Measurements from ENCODE around the gene TUBA4A.
"Not testable (repeated sequence)": the region's sequence is repeated elsewhere in the genome, so short reads cannot be mapped to it uniquely, and the experiment has no call there.

TUBA4A gene

DNA sequence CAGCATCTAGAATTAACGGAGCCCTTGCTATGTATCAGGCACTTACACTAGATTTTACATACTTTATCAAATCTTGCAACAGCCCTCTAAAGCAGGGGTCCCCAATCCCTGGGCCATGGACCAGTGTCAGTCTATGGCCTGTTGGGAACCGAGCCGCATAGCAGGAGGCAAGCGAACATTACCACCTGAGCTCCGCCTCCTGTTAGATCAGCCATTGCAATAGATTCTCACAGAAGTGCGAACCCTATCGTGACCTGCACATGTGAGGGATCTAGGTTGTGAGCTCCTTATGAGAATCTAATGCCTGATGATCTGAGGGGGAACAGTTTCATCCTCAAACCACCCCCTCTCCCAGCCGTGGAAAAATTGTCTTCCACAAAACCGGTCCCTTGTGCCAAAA lies 38.9 kb upstream of the TUBA4A start:
- Histone ChIP-seq H3K9me3 (ENCODE audit: control insufficient read depth, insufficient read depth, low read length) (no peaks in the 10 kb centered on the region), H3K4me3 (ENCODE audit: low read depth, low read length) (no peak overlapping the region), H3K36me3 (ENCODE audit: control insufficient read depth, insufficient read depth, low read length) (peaks cover 3% of the 10 kb centered on the region), H3K27me3 (ENCODE audit: control insufficient read depth, insufficient read depth, low read length) (peaks cover 24% of the 10 kb centered on the region), H3K4me1 (ENCODE audit: control insufficient read depth, insufficient read depth, low read length) (no peaks in the 10 kb centered on the region), H3K9ac (ENCODE audit: low read depth, low read length) (no peak overlapping the region)

GRCh38 chr2:219291910-219292490 lies 38.3 kb upstream of the TUBA4A start:
- Histone ChIP-seq H3K4me3 (ENCODE audit: low read depth, low read length) (no peak overlapping the region), H3K36me3 (ENCODE audit: control insufficient read depth, insufficient read depth, low read length) (peaks cover 3% of the 10 kb centered on the region), H3K4me1 (ENCODE audit: control insufficient read depth, insufficient read depth, low read length) (no peaks in the 10 kb centered on the region), H3K9me3 (ENCODE audit: control insufficient read depth, insufficient read depth, low read length) (no peaks in the 10 kb centered on the region), H3K9ac (ENCODE audit: low read depth, low read length) (no peak overlapping the region), H3K27me3 (ENCODE audit: control insufficient read depth, insufficient read depth, low read length) (peaks cover 22% of the 10 kb centered on the region)

DNA sequence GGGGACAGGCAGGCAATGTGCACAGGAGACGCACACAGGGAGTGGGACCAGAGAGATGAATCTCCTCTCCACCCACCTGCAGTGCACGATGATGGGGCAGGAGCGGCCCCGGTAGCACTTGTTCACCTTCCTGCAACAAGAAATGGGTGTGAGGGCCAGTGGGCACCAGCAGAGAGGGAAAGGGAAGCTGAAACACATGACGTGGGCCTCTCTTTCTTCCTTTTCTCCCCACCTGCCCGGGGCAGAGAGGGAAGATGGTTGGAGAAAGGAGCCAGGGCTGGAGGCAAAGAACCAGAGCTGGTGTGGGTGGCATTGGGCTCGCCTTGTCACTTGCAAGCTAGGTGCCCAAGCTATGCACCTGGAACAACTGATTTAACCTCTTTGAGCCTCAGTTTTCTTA lies 37.7 kb upstream of the TUBA4A start:
- H3K4me1 ChIP-seq (ENCODE audit: control insufficient read depth, insufficient read depth, low read length): peaks cover 4% of the 10 kb centered on the region
- no peaks in the 10 kb centered on the region for H3K9me3 ChIP-seq (ENCODE audit: control insufficient read depth, insufficient read depth, low read length)
- no peak overlapping the region for H3K4me3 ChIP-seq (ENCODE audit: low read depth, low read length)
- peaks cover under 1% of the 10 kb centered on the region for H3K36me3 ChIP-seq (ENCODE audit: control insufficient read depth, insufficient read depth, low read length)
- H3K27me3 ChIP-seq (ENCODE audit: control insufficient read depth, insufficient read depth, low read length): peaks cover 22% of the 10 kb centered on the region
- H3K9ac ChIP-seq (ENCODE audit: low read depth, low read length): no peak overlapping the region

DNA sequence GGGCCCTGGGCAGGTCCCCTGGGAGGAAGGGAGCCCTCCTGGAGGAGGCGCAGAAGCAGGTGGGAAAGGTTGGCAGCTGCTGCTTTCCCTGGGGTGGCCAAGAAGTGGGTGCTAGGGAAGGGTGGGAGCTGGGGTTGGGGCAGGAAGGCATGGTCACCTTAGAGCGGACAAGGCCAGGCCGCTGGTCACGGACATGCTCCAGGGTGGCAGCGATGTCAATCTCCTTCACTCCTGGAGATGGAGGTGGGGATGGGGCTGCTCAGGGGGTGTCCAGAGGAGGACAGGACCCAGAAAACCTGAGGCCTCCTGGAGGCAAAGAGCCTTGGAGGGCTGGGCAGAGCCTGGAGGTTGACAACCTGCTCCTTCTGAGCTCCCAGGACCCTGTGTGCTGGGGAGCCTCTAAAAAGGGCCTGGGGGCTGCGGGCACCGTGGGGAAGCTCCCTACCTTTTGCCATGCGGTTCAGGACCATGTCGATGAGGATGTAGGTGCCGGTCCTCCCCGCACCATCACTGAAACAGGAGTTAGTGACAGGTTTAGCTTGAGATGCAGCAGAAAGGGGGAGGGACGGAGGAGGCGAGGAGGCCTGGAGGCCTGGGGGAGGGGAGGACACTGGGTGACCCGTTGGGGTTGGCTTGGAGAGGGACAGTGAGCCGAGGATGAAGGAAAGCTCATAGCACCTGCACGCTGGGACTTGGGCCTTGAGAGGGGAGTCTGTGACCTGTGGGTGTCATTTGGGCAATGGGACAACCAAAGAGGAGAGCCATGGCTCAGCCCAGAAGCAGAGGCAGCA lies 36.9 kb upstream of the TUBA4A start:
- Histone ChIP-seq H3K9ac (ENCODE audit: low read depth, low read length) (no peak overlapping the region), H3K4me3 (ENCODE audit: low read depth, low read length) (no peak overlapping the region), H3K4me1 (ENCODE audit: control insufficient read depth, insufficient read depth, low read length) (peaks cover 4% of the 10 kb centered on the region), H3K9me3 (ENCODE audit: control insufficient read depth, insufficient read depth, low read length) (no peaks in the 10 kb centered on the region), H3K27me3 (ENCODE audit: control insufficient read depth, insufficient read depth, low read length) (peaks cover 17% of the 10 kb centered on the region), H3K36me3 (ENCODE audit: control insufficient read depth, insufficient read depth, low read length) (no peaks in the 10 kb centered on the region)

DNA sequence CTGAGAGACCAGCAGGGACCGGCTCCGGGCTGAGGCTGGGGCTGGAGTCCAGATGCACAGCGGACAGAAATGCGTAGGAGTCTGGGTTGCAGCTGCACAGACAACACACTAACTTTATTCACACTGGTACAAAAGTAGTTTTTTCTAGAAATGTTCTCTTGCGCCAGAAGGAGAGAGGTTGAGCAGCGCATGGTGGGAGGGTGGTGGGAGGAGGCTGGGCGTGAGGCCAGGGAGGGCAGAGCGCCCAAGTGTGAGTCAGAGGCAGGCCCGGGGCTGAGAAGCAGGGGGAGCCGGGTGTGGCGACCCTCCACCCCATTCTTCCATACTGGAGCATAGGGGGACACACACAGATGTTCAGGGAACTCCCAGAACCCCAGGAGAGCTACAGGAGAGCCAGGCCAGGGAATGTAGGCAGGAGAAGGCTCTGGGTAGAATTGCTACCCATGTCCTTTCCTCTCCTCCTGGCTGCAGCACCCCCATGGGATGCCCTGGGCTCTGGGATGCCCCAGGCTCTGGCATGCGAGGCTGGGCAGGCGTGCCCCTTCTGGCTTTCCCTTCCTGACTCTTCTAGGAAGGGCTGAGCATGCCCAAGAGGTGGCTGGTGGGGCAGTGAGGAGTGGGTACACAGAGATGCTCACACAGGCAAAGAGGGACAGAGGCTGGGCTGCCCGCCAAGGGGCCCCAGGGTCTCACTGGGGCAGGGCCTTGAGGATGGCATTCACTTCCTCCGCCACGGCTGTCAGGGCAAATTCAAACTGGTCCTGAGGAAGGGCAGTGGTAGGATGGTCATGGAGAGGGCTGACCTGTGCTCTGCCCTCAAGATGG lies 36.0 kb upstream of the TUBA4A start:
- no peaks in the 10 kb centered on the region for H3K36me3 ChIP-seq (ENCODE audit: control insufficient read depth, insufficient read depth, low read length)
- H3K4me3 ChIP-seq (ENCODE audit: low read depth, low read length): no peak overlapping the region
- no peak overlapping the region for H3K9ac ChIP-seq (ENCODE audit: low read depth, low read length)
- peaks cover 11% of the 10 kb centered on the region for H3K27me3 ChIP-seq (ENCODE audit: control insufficient read depth, insufficient read depth, low read length)
- no peaks in the 10 kb centered on the region for H3K9me3 ChIP-seq (ENCODE audit: control insufficient read depth, insufficient read depth, low read length)
- peaks cover 4% of the 10 kb centered on the region for H3K4me1 ChIP-seq (ENCODE audit: control insufficient read depth, insufficient read depth, low read length)

GRCh38 chr2:219289195-219289536 lies 35.4 kb upstream of the TUBA4A start:
- no peak overlapping the region for H3K9ac ChIP-seq (ENCODE audit: low read depth, low read length)
- peaks cover 9% of the 10 kb centered on the region for H3K27me3 ChIP-seq (ENCODE audit: control insufficient read depth, insufficient read depth, low read length)
- H3K4me3 ChIP-seq (ENCODE audit: low read depth, low read length): no peak overlapping the region
- H3K36me3 ChIP-seq (ENCODE audit: control insufficient read depth, insufficient read depth, low read length): no peaks in the 10 kb centered on the region
- peaks cover 4% of the 10 kb centered on the region for H3K4me1 ChIP-seq (ENCODE audit: control insufficient read depth, insufficient read depth, low read length)
- H3K9me3 ChIP-seq (ENCODE audit: control insufficient read depth, insufficient read depth, low read length): no peaks in the 10 kb centered on the region

DNA sequence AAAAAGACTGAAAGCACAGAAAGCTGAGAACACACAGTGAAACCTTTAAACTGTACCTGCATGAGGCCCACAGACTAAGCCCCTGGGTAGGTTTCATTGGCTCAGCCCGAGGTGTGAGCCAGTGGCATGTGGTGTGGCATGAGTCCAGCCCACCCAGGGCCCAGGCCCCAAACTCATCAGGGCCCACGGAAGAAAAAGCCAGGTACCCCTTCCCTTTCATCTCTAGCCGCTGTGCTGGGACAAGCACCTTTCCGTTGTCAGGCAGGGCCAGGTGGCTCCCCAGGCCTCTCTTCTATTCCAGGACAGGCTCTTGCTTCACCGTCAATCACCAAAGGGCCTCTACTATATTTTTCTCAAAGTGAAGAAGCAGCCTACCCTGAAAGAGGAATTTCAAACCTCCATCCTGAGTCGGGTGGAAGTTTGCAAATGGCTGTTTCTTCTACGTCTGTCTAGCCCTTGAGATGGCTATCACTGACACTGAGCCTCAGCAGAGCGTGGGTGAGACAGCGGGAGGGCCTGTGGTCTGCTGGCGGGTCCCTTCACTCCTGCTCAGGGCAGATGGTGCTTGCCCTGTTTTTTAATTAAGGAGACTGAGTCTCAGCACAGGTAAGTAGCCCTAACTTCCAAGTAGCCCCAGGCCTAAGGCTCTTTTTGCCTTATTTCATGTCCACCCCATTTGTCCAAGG lies 34.0 kb upstream of the TUBA4A start:
- no peaks in the 10 kb centered on the region for H3K36me3 ChIP-seq (ENCODE audit: control insufficient read depth, insufficient read depth, low read length)
- no peak overlapping the region for H3K9ac ChIP-seq (ENCODE audit: low read depth, low read length)
- H3K9me3 ChIP-seq (ENCODE audit: control insufficient read depth, insufficient read depth, low read length): no peaks in the 10 kb centered on the region
- H3K4me1 ChIP-seq (ENCODE audit: control insufficient read depth, insufficient read depth, low read length): peaks cover 4% of the 10 kb centered on the region
- no peaks in the 10 kb centered on the region for H3K27me3 ChIP-seq (ENCODE audit: control insufficient read depth, insufficient read depth, low read length)
- H3K4me3 ChIP-seq (ENCODE audit: low read depth, low read length): no peak overlapping the region

DNA sequence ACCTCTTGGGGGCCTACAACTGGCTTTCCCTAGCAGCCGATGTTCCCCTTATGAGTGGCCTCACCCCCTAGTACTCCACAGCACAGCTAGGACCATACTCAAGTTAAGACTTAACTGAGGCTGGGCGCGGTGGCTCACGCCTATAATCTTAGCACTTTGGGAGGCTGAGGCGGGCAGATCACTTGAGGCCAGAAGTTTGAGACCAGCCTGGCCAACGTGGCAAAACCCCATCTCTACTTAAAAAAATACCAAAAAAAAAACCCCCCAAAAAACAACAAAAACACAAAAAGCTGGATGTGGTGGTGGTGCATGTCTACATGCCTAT lies 33.4 kb upstream of the TUBA4A start:
- not testable (repeated sequence) for H3K9ac ChIP-seq (ENCODE audit: low read depth, low read length); H3K4me3 ChIP-seq (ENCODE audit: low read depth, low read length); H3K36me3 ChIP-seq (ENCODE audit: control insufficient read depth, insufficient read depth, low read length); H3K27me3 ChIP-seq (ENCODE audit: control insufficient read depth, insufficient read depth, low read length); H3K4me1 ChIP-seq (ENCODE audit: control insufficient read depth, insufficient read depth, low read length); H3K9me3 ChIP-seq (ENCODE audit: control insufficient read depth, insufficient read depth, low read length)

DNA sequence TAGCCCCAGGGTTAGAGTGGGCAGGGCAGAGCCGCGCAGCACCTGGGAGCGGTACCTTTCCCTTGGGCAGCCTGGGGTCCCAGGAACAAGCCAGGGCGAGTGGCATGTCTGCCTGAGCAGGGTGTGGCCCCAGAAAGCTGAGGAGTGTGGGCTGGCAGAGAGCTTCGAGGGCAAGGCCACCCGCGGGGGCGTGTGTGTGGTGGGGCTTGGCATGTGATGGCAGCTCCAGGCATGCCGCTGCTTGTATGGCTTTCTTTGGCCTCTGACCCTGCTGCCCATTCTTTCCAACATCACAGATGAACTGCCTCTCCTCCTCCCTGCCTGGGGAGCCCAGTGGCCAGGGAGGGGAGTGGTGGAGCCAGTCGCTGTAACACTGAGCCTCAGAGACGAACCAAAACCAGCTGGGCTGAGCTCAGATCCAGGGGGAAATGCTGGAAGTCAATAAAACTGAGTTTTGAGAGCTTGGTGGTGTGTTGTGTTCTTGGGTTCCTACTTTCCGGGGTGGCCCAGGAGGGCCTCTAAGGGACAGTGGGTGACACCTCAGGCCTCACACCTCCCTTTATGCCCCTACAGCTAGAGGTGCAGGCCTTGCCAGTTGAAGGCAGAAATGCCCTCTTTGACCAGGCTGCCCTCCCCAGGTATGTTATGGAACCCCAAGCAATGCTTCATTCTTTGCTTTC lies 32.9 kb upstream of the TUBA4A start:
- H3K4me3 ChIP-seq (ENCODE audit: low read depth, low read length): peak overlapping the region; percentile 46
- no peaks in the 10 kb centered on the region for H3K9me3 ChIP-seq (ENCODE audit: control insufficient read depth, insufficient read depth, low read length)
- no peaks in the 10 kb centered on the region for H3K27me3 ChIP-seq (ENCODE audit: control insufficient read depth, insufficient read depth, low read length)
- no peaks in the 10 kb centered on the region for H3K36me3 ChIP-seq (ENCODE audit: control insufficient read depth, insufficient read depth, low read length)
- H3K9ac ChIP-seq (ENCODE audit: low read depth, low read length): no peak overlapping the region
- H3K4me1 ChIP-seq (ENCODE audit: control insufficient read depth, insufficient read depth, low read length): peaks cover 4% of the 10 kb centered on the region

GRCh38 chr2:219285894-219286425 lies 32.2 kb upstream of the TUBA4A start:
- H3K4me3 ChIP-seq (ENCODE audit: low read depth, low read length): peak overlapping the region; percentile 46
- no peaks in the 10 kb centered on the region for H3K27me3 ChIP-seq (ENCODE audit: control insufficient read depth, insufficient read depth, low read length)
- H3K9me3 ChIP-seq (ENCODE audit: control insufficient read depth, insufficient read depth, low read length): no peaks in the 10 kb centered on the region
- H3K36me3 ChIP-seq (ENCODE audit: control insufficient read depth, insufficient read depth, low read length): no peaks in the 10 kb centered on the region
- peaks cover 4% of the 10 kb centered on the region for H3K4me1 ChIP-seq (ENCODE audit: control insufficient read depth, insufficient read depth, low read length)
- H3K9ac ChIP-seq (ENCODE audit: low read depth, low read length): no peak overlapping the region

DNA sequence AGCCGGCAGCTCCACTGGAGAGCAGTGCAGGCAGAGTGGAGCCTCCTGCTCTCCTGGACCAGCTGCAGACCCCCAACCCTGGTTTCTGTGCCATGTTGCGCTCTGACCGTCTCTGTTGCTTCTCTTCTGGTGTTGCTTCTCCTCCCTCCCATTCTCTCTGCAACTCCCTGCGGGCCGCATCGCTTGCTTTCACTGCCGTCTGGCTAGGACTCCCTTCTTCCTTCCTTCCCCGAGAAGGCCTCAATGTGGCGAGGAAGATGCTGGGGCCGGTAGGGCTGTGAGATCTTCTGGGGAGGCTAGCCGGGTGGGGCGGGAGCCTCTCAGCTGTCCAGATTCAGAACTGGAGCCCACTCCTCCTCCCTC lies 31.6 kb upstream of the TUBA4A start:
- Histone ChIP-seq H3K36me3 (ENCODE audit: control insufficient read depth, insufficient read depth, low read length) (no peaks in the 10 kb centered on the region), H3K4me3 (ENCODE audit: low read depth, low read length) (no peak overlapping the region), H3K9me3 (ENCODE audit: control insufficient read depth, insufficient read depth, low read length) (no peaks in the 10 kb centered on the region), H3K27me3 (ENCODE audit: control insufficient read depth, insufficient read depth, low read length) (no peaks in the 10 kb centered on the region), H3K4me1 (ENCODE audit: control insufficient read depth, insufficient read depth, low read length) (peaks cover 4% of the 10 kb centered on the region), H3K9ac (ENCODE audit: low read depth, low read length) (no peak overlapping the region)
